Measurements from ENCODE around the gene CCT7.

- TF ChIP-seq CTCF (IDR thresholded peaks at IDR 0.05) (no peak), POLR2AphosphoS5 (IDR thresholded peaks at IDR 0.05) (no peak), EP300 (IDR thresholded peaks at IDR 0.05) (no peak)
Observed at GRCh38 chr2:73243884-73244570, 9.9 kb downstream of the CCT7 start.
